ENCODE measurements around the gene TRMT5.

TRMT5 gene

GRCh38 chr14:60963761-60964160, 17.1 kb downstream of the TRMT5 start:
- no peak for DNase-seq

- DNase-seq = no peak
Measured at GRCh38 chr14:60958146-60958545, 22.7 kb downstream of the TRMT5 start.

- no peak for DNase-seq
Measured at GRCh38 chr14:60956632-60957031, 24.2 kb downstream of the TRMT5 start.

GRCh38 chr14:60956202-60956601, 24.7 kb downstream of the TRMT5 start:
- no peak for DNase-seq

GRCh38 chr14:60951776-60952435, 29.0 kb downstream of the TRMT5 start:
- no peak for DNase-seq

- DNase-seq = no peak
Measured at GRCh38 chr14:60946773-60947172, 34.1 kb downstream of the TRMT5 start.

- no peak for DNase-seq
Measured at GRCh38 chr14:60945984-60946383, 34.9 kb downstream of the TRMT5 start.

- DNase-seq = no peak
Measured at GRCh38 chr14:60944204-60944603, 36.7 kb downstream of the TRMT5 start.

GRCh38 chr14:60943637-60944032, 37.2 kb downstream of the TRMT5 start:
- DNase-seq = no peak

- DNase-seq = no peak
Measured at GRCh38 chr14:60935319-60935718, 45.6 kb downstream of the TRMT5 start.

GRCh38 chr14:60933920-60934655, 46.8 kb downstream of the TRMT5 start:
- DNase-seq = no peak

GRCh38 chr14:60931218-60931617, 49.7 kb downstream of the TRMT5 start:
- DNase-seq = no peak

- DNase-seq = no peak
Measured at GRCh38 chr14:60926002-60926401, 54.9 kb downstream of the TRMT5 start.

GRCh38 chr14:60925286-60925685, 55.6 kb downstream of the TRMT5 start:
- DNase-seq = no peak

GRCh38 chr14:60922050-60922449, 58.8 kb downstream of the TRMT5 start:
- DNase-seq = no peak
